HepG2 (cell line): Measurements from ENCODE around the gene NKD1. TPM values are rescaled to one million over a fixed set of nuclear protein-coding genes. Genes with fewer than 3 reads are reported as not detected.

ENCODE experiments used
- ATAC-seq: fragments of 200-7000 bp; cut with Tn5 transposase; 3 replicates; pipeline ENCODE4 v1.9.1; 2020; ENCODE audit warnings: mild to moderate bottlenecking, moderate library complexity
- BruUV-seq: library from RNA; stranded (reverse); fragments of 400-500 nt; replicated peaks from 2 replicates; lab custom pipeline; 2021; lab: Mats Ljungman, UMichigan
- CTCF ChIA-PET: fragments of 300-600 bp; formaldehyde crosslinking; extraction: SDS; loops from one replicate; lab custom pipeline; 2021; ENCODE audit warnings: low total read pairs, inconsistent platforms, low intra/inter-chr PET ratio; lab: Yijun Ruan, JAX
- POLR2A ChIA-PET: fragments of 350-600 bp; sonication (Branson Sonifier 250); formaldehyde crosslinking; loops from one replicate; lab custom pipeline; 2020; ENCODE audit warnings: antibody characterized with exemption, inconsistent platforms; lab: Yijun Ruan, JAX
- DNase-seq: peaks from one replicate; pipeline ENCODE4 v3.0.0-alpha.2; 2015; ENCODE audit warnings: low spot score
- FAIRE-seq: peaks from 3 replicates; lab custom pipeline; 2011; peaks lifted over from hg19 to GRCh38; lab: Jason Lieb, UNC
- H2AFZ ChIP-seq: one replicate; pipeline ENCODE4 v1.6.1; 2011; ENCODE audit warnings: low read length, inconsistent platforms
- H3K27ac ChIP-seq: fragments of 300-600 bp; 3 replicates; pipeline ENCODE4 v1.8.0; 2011; ENCODE audit warnings: mixed run types, mild to moderate bottlenecking, mixed read lengths, low read length, inconsistent platforms; ENCODE audit not compliant: insufficient read depth; ENCODE audit errors: extremely low read length
- H3K27me3 ChIP-seq, 2 experiments: fragments of 200-600 bp in 1 of 2; 2 replicates in 1 of 2; 3 replicates in 1 of 2; pipeline versions ENCODE4 v1.6.0 to v1.8.0; 2011; ENCODE audit warnings: low read length in 2 of 2, mild to moderate bottlenecking in 2 of 2, moderate library complexity in 2 of 2, inconsistent platforms in 1 of 2; ENCODE audit not compliant: insufficient read depth in 2 of 2, control insufficient read depth in 1 of 2
- H3K36me3 ChIP-seq, 2 experiments: fragments of 200-600 bp in 1 of 2; replicated peaks in 1 of 2; 2 replicates in 1 of 2; 3 replicates in 1 of 2; pipeline versions ENCODE4 v1.5.1 to v1.8.0; 2011; ENCODE audit warnings: low read length in 2 of 2, inconsistent platforms in 1 of 2; ENCODE audit not compliant: insufficient read depth in 2 of 2, control insufficient read depth in 1 of 2
- H3K4me1 ChIP-seq: 2 replicates; pipeline ENCODE4 v1.5.1; 2012; ENCODE audit warnings: low read length, inconsistent platforms; ENCODE audit not compliant: insufficient read depth
- H3K4me2 ChIP-seq: 2 replicates; pipeline ENCODE4 v1.6.0; 2011; ENCODE audit warnings: low read depth, low read length, inconsistent platforms
- H3K4me3 ChIP-seq, 3 experiments: fragments of 200-600 bp in 1 of 3; sonication (generic), shearing (Covaris generic) in 1 of 3; replicated peaks in 1 of 3; 2 replicates each; pipeline ENCODE4 v1.5.1; 2011 to 2016; ENCODE audit warnings: low read length in 3 of 3, inconsistent platforms in 2 of 3, low read depth in 2 of 3, mild to moderate bottlenecking in 2 of 3, control low read depth in 1 of 3, mixed read lengths in 1 of 3; ENCODE audit not compliant: insufficient read depth in 1 of 3
- H3K79me2 ChIP-seq: one replicate; pipeline ENCODE4 v1.6.1; 2011; ENCODE audit warnings: low read length, inconsistent platforms; ENCODE audit not compliant: insufficient read depth
- H3K9ac ChIP-seq: 2 replicates; pipeline ENCODE4 v1.6.0; 2011; ENCODE audit warnings: mild to moderate bottlenecking, low read depth, low read length, inconsistent platforms; ENCODE audit not compliant: insufficient read depth
- H3K9me3 ChIP-seq: 2 replicates; pipeline ENCODE4 v1.5.1; 2012; ENCODE audit warnings: mild to moderate bottlenecking, low read length
- H4K20me1 ChIP-seq: 2 replicates; pipeline ENCODE4 v1.6.0; 2011; ENCODE audit warnings: inconsistent platforms, mild to moderate bottlenecking, low read length, moderate library complexity; ENCODE audit not compliant: insufficient read depth
- AGO2 ChIP-seq: fragments of 200-400 bp; formaldehyde crosslinking; optimal IDR thresholded peaks from 2 replicates; pipeline ENCODE3; 2017; ENCODE audit warnings: mild to moderate bottlenecking, low read depth, low read length, moderate library complexity
- DNMT1 ChIP-seq: sonication (generic); formaldehyde crosslinking; IDR thresholded peaks from 2 replicates; pipeline ENCODE4 v1.5.1; 2020; ENCODE audit warnings: mild to moderate bottlenecking, missing genetic modification reagents
- NR2F2 ChIP-seq: IDR thresholded peaks from 2 replicates; pipeline ENCODE4 v1.6.1; 2012; ENCODE audit warnings: low read depth, inconsistent platforms, borderline replicate concordance
- POLR2AphosphoS5 ChIP-seq: IDR thresholded peaks from 2 replicates; pipeline ENCODE4 v1.6.1; 2012; ENCODE audit warnings: low read depth, low read length
- RBFOX2 ChIP-seq: fragments of 200-400 bp; formaldehyde crosslinking; IDR thresholded peaks from 2 replicates; pipeline ENCODE4 v1.6.1; 2017; ENCODE audit warnings: low read depth, mild to moderate bottlenecking, low read length
- RBM22 ChIP-seq: fragments of 200-400 bp; formaldehyde crosslinking; optimal IDR thresholded peaks from 2 replicates; pipeline ENCODE3; 2017; ENCODE audit warnings: mild to moderate bottlenecking, low read length, moderate library complexity
- ZSCAN22 ChIP-seq: sonication (generic); formaldehyde crosslinking; IDR thresholded peaks from 2 replicates; pipeline ENCODE4 v1.4.0; 2020; ENCODE audit warnings: mild to moderate bottlenecking, missing genetic modification reagents
- WGBS: methylation state at CpG from one replicate; pipeline ENCODE4 v1.1.6; 2017; ENCODE audit warnings: low lambda C conversion rate; 5-methylcytosine and 5-hydroxymethylcytosine counted together
- in situ Hi-C: cut with HindIII; loops from 2 replicates; pipeline ENCODE4 v1.10.0; 2017; ENCODE audit warnings: low pct_unique_long_range_greater_than_20kb; ENCODE audit not compliant: extremely low pct_ligation_motif_present
- intact Hi-C: fragments of 100-400 bp; cut with micrococcal nuclease; formaldehyde crosslinking; loops from one replicate; pipeline ENCODE4 v1.10.0; 2022; ENCODE audit not compliant: unreplicated experiment
- polyA plus RNA-seq, 8 experiments: library from polyadenylated mRNA; depleted of rRNA in 3 of 8; stranded (reverse) in 7 of 8; unstranded in 1 of 8; fragments of >200 nt; fragmentation: Illumina TruSeq in 4 of 8; extraction: Trizol in 4 of 8; gene quantifications; 2 replicates each; pipeline versions ENCODE4 v1.2.1 to v1.2.3, GENCODE V29; 2011 to 2016; ENCODE audit warnings: low read depth in 4 of 8, missing spikeins in 1 of 8, mixed read lengths in 1 of 8; ENCODE audit not compliant: insufficient read depth in 1 of 8
- total RNA-seq, 5 experiments: library from RNA; depleted of rRNA; stranded (reverse); fragments of >200 nt; fragmentation: Illumina TruSeq; extraction: Trizol; gene quantifications; 2 replicates each; pipeline ENCODE4 v1.2.3, GENCODE V29; 2016; ENCODE audit warnings: low read depth in 1 of 5
- TF ChIP-seq, protein P1 (sequence below): sonication (generic); formaldehyde crosslinking; IDR thresholded peaks from 2 replicates; pipeline ENCODE4 v1.5.1; 2020; ENCODE audit warnings: mild to moderate bottlenecking, missing genetic modification reagents

The NKD1 gene
- total and polyA plus RNA-seq, 2 of the 13 experiments (the other 11 are each of a cell fraction or from before 2014, with no cell fraction given) = 70.4 to 121 TPM

DNA sequence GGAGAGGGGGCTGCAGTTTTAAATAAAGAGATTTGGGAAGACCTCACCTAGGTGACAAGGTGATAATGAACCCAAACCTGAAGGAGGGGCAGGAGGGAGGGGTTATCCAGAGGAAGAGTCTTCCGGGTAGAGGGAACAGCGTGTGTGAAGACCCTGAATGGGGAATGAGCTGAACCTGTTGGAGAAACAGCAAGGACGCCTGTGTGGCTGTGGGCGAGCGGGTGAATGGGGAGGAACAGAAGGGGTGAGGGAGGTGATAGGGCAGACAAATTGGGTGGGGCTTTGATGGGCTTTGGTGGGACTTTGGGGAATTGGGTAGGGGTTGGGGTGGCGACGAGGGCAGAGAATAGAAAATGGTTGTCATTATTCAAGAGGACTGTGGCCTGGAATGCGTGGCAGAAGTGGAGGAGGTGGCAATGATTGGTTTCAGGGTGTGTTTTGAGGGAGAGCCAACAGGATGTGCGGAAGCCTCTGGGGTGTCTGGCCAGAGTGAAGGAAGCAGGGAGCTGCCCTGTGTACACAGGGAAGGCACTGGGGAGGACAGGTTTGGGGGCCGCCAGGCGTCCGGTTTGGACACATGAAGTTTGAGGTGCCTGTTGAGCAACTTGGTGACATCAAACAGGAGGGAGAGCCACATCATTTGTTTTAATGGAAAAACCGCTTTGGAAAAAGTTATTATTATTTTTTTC lies 48.7 kb downstream of the NKD1 start (continued):
- TF ChIP-seq ZSCAN22 (CRISPR knock-in tag) (0 out of 2 replicates have a peak, but pooled peaks have one; percentile 5), DNMT1 (no peak), AGO2 (peak; percentile 28), RBFOX2 (0 out of 2 replicates have a peak, but pooled peaks have one; percentile 6)

DNA sequence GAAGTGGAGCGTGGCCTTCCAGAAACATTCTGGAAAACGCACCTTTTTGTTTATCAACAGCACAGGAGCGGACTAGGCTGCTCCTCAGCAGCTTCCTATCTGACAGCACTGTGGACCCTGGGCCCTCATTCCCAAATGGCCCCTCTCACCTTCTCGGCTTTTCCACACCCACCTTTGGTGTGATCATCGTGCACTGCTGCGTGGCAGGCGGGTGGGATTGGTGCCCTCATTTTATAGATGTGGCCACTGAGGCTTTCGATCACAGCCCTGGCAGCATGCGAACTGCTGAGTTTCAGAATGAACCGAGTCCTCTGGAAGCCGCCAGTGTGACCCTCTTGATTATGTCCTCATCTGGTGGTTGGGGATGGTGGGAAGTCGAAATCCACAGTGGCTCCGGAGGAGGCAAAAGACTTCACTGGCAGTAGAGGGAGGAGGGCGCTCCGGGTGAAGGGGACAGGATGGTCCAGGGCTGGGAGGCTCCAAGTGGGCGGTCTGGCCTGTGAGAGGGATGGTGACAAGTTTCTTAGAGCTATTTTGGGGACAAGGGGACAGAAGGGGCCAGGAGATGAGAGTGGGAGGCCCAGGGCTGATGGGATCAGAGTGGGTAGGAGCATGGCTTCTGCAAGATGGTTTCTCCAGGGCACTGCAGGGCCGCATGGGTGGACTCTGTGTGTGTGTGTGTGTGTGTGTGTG lies 49.5 kb downstream of the NKD1 start:
- no peaks in the 10 kb centered on the region for H3K9me3 ChIP-seq
- WGBS = 98% methylated on average over 17 of the region's 17 CpGs
- intact Hi-C loops = no loop called here
- H3K4me1 ChIP-seq = peaks cover 84% of the 10 kb centered on the region
- H4K20me1 ChIP-seq = peaks cover 99% of the 10 kb centered on the region
- no peak for FAIRE-seq
- CTCF ChIA-PET = no interaction called here
- H3K9ac ChIP-seq = no peak overlapping the region
- BruUV-seq = no TSS peak
- no peak for ATAC-seq
- H3K27ac ChIP-seq = no peak overlapping the region
- DNase-seq = no peak
- no peaks in the 10 kb centered on the region for H3K27me3 ChIP-seq
- in situ Hi-C loops = no loop called here
- H3K4me3 ChIP-seq = no peak overlapping the region
- H3K79me2 ChIP-seq = peaks cover 95% of the 10 kb centered on the region
- H3K4me2 ChIP-seq = no peak overlapping the region
- TF ChIP-seq POLR2AphosphoS5 (0 out of 2 replicates have a peak, but pooled peaks have one; percentile 13), NR2F2 (no peak), RBM22 (peak; percentile 87), AGO2 (peak; percentile 74)
- TF ChIP-seq, protein P1, sequence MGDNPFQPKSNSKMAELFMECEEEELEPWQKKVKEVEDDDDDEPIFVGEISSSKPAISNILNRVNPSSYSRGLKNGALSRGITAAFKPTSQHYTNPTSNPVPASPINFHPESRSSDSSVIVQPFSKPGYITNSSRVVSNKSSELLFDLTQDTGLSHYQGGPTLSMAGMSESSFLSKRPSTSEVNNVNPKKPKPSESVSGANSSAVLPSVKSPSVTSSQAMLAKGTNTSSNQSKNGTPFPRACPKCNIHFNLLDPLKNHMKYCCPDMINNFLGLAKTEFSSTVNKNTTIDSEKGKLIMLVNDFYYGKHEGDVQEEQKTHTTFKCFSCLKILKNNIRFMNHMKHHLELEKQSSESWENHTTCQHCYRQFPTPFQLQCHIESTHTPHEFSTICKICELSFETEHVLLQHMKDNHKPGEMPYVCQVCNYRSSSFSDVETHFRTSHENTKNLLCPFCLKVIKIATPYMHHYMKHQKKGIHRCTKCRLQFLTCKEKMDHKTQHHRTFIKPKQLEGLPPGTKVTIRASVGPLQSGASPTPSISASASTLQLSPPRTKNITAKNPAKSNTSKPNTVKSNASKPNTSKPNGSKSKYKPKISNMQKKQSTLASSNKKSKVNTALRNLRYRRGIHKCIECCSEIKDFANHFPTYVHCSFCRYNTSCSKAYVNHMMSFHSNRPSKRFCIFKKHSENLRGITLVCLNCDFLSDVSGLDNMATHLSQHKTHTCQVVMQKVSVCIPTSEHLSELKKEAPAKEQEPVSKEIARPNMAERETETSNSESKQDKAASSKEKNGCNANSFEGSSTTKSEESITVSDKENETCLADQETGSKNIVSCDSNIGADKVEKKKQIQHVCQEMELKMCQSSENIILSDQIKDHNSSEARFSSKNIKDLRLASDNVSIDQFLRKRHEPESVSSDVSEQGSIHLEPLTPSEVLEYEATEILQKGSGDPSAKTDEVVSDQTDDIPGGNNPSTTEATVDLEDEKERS (CRISPR knock-in tag) = no peak
- TF ChIP-seq, all 625 proteins: peak for 3
- POLR2A ChIA-PET = no interaction called here
- H2AFZ ChIP-seq = no peak overlapping the region
- peaks cover 74 to 98% of the 10 kb centered on the region in 2 experiments for H3K36me3 ChIP-seq
